HL-60/S4 treated with retinoic acid at 250 ng/mL for 4 days and 3 days (cell line): Measurements from ENCODE around the gene MGME1.

Experiments used
- in situ Hi-C: fragments of 300-500 bp; cut with MboI; formaldehyde crosslinking; loops from 2 replicates; pipeline ENCODE4 v1.7.0; 2022; ENCODE audit warnings: low sequenced_read_pairs

Gene MGME1

GRCh38 chr20:17968366-17969277 is at the start of gene MGME1, which contains the start of gene SNX5:
MGME1 (plus strand) TSS chr20:17969018; CDS start chr20:17969860, 842 bp downstream.
SNX5 (minus strand) TSS chr20:17968794; CDS start chr20:17968425, 369 bp downstream.
- in situ Hi-C loops, result no loop called here

- in situ Hi-C loops, result loop anchor here (25.0 kb wide), 1 partner anchor 382 kb away; the partner anchor contains the start of gene BFSP1
Measured at GRCh38 chr20:17919149-17919548, 49.7 kb upstream of the MGME1 start.

GRCh38 chr20:17921774-17922173 is 47.0 kb upstream of the MGME1 start:
- in situ Hi-C loops, result loop anchor here (25.0 kb wide), 1 partner anchor 384 kb away; the partner anchor contains the start of gene BFSP1

GRCh38 chr20:17925141-17925939 is 43.5 kb upstream of the MGME1 start:
- in situ Hi-C loops, result no loop called here

- in situ Hi-C loops, result no loop called here
Measured at GRCh38 chr20:17925940-17926300, 42.9 kb upstream of the MGME1 start.

- in situ Hi-C loops, result no loop called here
Measured at GRCh38 chr20:17928211-17928611, 40.6 kb upstream of the MGME1 start.

GRCh38 chr20:17928633-17929311 is 40.0 kb upstream of the MGME1 start:
- in situ Hi-C loops, result no loop called here

- in situ Hi-C loops, result no loop called here
Measured at GRCh38 chr20:17931513-17931912, 37.3 kb upstream of the MGME1 start.

GRCh38 chr20:17932396-17932795 is 36.4 kb upstream of the MGME1 start:
- in situ Hi-C loops, result no loop called here

- in situ Hi-C loops, result no loop called here
Measured at GRCh38 chr20:17933121-17933520, 35.7 kb upstream of the MGME1 start.

- in situ Hi-C loops, result no loop called here
Measured at GRCh38 chr20:17933711-17934110, 35.1 kb upstream of the MGME1 start.

GRCh38 chr20:17934141-17934862 is 34.5 kb upstream of the MGME1 start:
- in situ Hi-C loops, result no loop called here

GRCh38 chr20:17935186-17935585 is 33.6 kb upstream of the MGME1 start:
- in situ Hi-C loops, result no loop called here

GRCh38 chr20:17935761-17936160 is 33.1 kb upstream of the MGME1 start:
- in situ Hi-C loops, result no loop called here

- in situ Hi-C loops, result no loop called here
Measured at GRCh38 chr20:17936286-17936760, 32.5 kb upstream of the MGME1 start.

GRCh38 chr20:17936761-17937732 is 31.8 kb upstream of the MGME1 start:
- in situ Hi-C loops, result no loop called here

- in situ Hi-C loops, result no loop called here
Measured at GRCh38 chr20:17938871-17939619, 29.8 kb upstream of the MGME1 start.

- in situ Hi-C loops, result no loop called here
Measured at GRCh38 chr20:17939622-17940223, 29.1 kb upstream of the MGME1 start.
